ENCODE results near the gene CILP2.

CILP2 gene

GRCh38 chr19:19561946-19562664 is 24.0 kb downstream of the CILP2 start:
- TF ChIP-seq POLR2AphosphoS5 (IDR thresholded peaks at IDR 0.05; ENCODE audit: low read depth, low read length), result no peak
- no peak for TF ChIP-seq TAF1 (IDR thresholded peaks at IDR 0.05; ENCODE audit: borderline replicate concordance, insufficient read depth, low read length)
- no peak for TF ChIP-seq REST (IDR thresholded peaks at IDR 0.05; ENCODE audit: insufficient read depth in 1 of 2, low read depth in 2 of 2, low read length in 2 of 2)
- TF ChIP-seq SIN3A (IDR thresholded peaks at IDR 0.05; ENCODE audit: borderline replicate concordance, insufficient read depth, low read length), result no peak
- TF ChIP-seq FOXP2 (optimal IDR thresholded peaks at IDR 0.05; ENCODE audit: borderline replicate concordance, extremely low read depth, extremely low read length, insufficient read depth), result no peak

GRCh38 chr19:19562665-19563347 is 24.7 kb downstream of the CILP2 start:
- TF ChIP-seq FOXP2 (optimal IDR thresholded peaks at IDR 0.05; ENCODE audit: borderline replicate concordance, extremely low read depth, extremely low read length, insufficient read depth), result no peak
- no peak for TF ChIP-seq REST (IDR thresholded peaks at IDR 0.05; ENCODE audit: insufficient read depth in 1 of 2, low read depth in 2 of 2, low read length in 2 of 2)
- TF ChIP-seq POLR2AphosphoS5 (IDR thresholded peaks at IDR 0.05; ENCODE audit: low read depth, low read length), result no peak
- TF ChIP-seq TAF1 (IDR thresholded peaks at IDR 0.05; ENCODE audit: borderline replicate concordance, insufficient read depth, low read length), result no peak
- TF ChIP-seq SIN3A (IDR thresholded peaks at IDR 0.05; ENCODE audit: borderline replicate concordance, insufficient read depth, low read length), result no peak

- TF ChIP-seq FOXP2 (optimal IDR thresholded peaks at IDR 0.05; ENCODE audit: borderline replicate concordance, extremely low read depth, extremely low read length, insufficient read depth) (no peak), POLR2AphosphoS5 (IDR thresholded peaks at IDR 0.05; ENCODE audit: low read depth, low read length) (no peak), TAF1 (IDR thresholded peaks at IDR 0.05; ENCODE audit: borderline replicate concordance, insufficient read depth, low read length) (no peak), SIN3A (IDR thresholded peaks at IDR 0.05; ENCODE audit: borderline replicate concordance, insufficient read depth, low read length) (no peak), REST (IDR thresholded peaks at IDR 0.05; ENCODE audit: insufficient read depth in 1 of 2, low read depth in 2 of 2, low read length in 2 of 2) (no peak)
Measured at GRCh38 chr19:19563348-19563848, 25.3 kb downstream of the CILP2 start.

GRCh38 chr19:19566306-19566705 is 28.2 kb downstream of the CILP2 start:
- no peak for TF ChIP-seq SIN3A (IDR thresholded peaks at IDR 0.05; ENCODE audit: borderline replicate concordance, insufficient read depth, low read length)
- no peak for TF ChIP-seq REST (IDR thresholded peaks at IDR 0.05; ENCODE audit: insufficient read depth in 1 of 2, low read depth in 2 of 2, low read length in 2 of 2)
- TF ChIP-seq POLR2AphosphoS5 (IDR thresholded peaks at IDR 0.05; ENCODE audit: low read depth, low read length), result no peak
- no peak for TF ChIP-seq FOXP2 (optimal IDR thresholded peaks at IDR 0.05; ENCODE audit: borderline replicate concordance, extremely low read depth, extremely low read length, insufficient read depth)
- no peak for TF ChIP-seq TAF1 (IDR thresholded peaks at IDR 0.05; ENCODE audit: borderline replicate concordance, insufficient read depth, low read length)
